Fibroblast of skin of left biceps (primary cell): Measurements from ENCODE around the gene POLR2J2.
"Not testable (repeated sequence)": the region's sequence is repeated elsewhere in the genome, so short reads cannot be mapped to it uniquely, and the experiment has no call there.

Source experiments
- DNase-seq, 2 experiments: peaks; one replicate each; pipeline ENCODE4 v3.0.0-alpha.2; 2013; ENCODE audit warnings: low read depth in 2 of 2

The POLR2J2 gene

GRCh38 chr7:102671166-102671955 is at the start of gene POLR2J2:
Gene POLR2J2 (minus strand): TSS chr7:102671663. CDS start chr7:102671601, 62 bp downstream.
- DNase-seq, result not testable (repeated sequence)

DNA sequence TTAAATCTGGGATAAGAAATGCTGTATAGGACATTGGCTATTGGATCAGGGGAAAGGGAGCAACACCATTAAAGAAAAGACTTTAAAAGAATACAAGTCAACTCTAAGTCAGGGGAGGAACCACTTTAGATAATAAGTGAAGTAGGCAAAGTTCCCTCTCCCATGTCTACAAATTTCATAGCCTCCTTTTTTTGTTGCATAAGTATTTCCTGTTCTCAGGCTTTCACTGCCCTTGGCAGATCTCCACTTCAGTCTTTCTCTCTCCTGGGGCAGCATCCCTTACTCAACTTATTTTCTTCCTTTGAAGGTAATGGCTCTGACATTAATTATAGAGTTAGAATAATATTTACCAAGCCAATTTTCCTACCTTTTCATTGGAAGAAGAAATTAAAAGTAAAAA is 47.0 kb upstream of the POLR2J2 start:
- DNase-seq, result peak in 1 of 2 experiments; percentile 19

DNA sequence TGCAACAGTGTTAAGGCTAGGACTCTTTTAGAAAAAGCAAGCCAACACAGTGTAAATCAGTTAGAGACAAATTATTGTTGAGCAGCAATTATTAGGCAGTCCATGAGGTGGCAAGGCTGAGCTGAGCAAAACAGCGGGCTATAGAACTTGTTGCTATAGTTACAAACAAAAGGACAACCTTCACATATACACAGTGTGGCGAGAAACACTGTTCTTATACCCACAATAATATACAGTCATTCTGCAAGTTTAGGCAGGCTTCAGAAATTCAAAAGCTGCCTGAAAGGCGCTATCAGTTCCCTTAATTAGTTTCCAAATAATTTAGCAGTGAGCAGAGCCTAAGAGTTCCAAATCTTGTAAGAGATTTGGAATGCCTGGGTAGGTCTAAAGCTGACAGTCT is 44.3 kb upstream of the POLR2J2 start:
- not testable (repeated sequence) for DNase-seq

GRCh38 chr7:102714774-102715522 is 43.5 kb upstream of the POLR2J2 start:
- DNase-seq, result not testable (repeated sequence)

DNA sequence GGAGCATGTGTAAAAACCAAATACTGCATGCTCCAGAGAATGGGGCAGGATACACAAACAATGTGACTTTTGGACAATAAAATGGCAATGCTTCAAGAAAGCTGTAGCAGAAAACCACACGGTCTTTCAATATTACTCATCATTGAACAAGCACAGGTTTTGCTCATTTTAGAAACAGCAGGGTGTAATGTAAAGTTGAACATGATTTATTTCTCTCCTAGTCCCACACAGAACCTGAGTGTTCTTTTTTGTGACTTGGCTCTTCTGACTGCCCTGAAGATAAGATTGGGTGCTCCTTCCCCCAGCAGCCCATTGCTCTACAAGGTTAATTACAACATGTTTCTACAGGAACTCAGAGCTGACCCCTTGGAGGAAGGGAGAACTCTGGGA is 42.2 kb upstream of the POLR2J2 start:
- not testable (repeated sequence) for DNase-seq

- not testable (repeated sequence) for DNase-seq
Observed at GRCh38 chr7:102713011-102713690, 41.7 kb upstream of the POLR2J2 start.

DNA sequence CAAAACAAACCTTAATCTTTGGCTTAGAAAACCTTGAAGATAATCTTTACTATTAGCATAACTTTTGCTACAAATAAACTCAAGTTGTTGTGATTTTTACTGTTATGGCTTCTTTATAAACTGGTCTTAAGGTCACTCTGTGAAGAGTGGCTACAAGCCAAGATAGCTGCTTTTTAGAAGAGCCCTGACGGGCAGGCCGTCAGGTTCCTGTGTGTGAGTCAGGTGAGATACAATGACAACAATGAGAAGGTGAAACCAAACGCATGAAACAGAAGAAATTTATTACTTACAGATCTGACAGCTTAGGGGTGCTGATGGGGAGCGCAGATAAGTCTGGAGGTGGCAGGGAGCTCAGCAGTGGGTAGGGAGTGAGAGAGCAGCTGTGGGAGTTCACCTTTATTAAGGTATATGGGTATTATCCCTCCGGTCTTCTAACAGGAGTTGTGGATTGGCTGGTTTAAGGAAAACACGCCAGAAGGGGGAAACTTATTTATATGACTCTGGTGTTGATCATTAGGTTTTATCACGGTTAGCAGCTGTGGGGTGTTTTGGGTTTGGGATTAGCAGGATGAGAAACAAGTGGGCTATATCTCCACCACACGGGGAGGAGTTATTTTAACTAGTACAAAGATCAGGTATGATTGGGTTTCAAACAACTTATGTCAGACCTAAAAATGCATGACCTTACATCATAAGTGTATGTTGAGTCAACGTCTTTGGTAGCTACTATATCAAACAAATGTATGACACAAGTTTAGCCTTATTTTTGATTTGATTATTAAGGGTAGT is 27.7 kb upstream of the POLR2J2 start:
- DNase-seq, result not testable (repeated sequence)

DNA sequence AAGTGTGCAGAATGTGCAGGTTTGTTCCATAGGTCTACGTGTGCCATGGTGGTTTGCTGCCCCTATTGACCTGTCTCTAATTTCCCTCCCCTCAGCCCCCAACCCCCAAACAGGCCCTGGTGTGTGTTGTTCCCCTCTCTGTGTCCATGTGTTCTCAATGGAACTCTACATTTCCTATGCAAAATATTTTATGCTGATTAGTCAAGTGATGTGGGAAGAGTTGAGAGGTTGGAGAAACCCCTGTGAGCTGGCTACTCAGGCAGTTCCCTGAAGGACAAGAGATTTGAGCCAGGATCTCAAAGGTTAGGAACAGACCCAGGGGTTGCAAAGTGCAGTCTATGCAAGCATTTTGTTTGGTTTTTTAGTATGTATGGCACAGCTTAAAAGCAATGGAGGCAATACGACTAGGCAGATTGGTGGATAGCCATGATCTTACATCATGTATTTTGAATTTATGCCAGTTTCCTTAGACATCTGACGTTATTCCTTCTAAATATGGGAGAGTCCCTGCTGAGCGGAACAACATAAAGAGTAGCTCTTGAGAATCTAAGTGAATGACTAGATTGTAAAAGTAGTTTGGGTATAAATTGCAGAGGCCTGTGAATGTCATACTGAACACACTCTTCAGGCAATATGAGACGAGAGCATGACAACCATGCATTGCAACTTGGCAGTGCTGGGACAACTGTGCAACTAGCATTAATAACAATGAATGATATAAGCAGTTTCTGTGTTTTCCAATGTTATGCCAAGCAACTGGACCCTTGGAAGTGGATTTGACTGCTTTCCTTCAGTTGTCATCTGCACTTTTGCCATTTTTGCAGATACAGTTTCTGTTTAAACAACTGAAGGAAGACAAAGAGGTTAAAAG is 26.4 kb upstream of the POLR2J2 start:
- not testable (repeated sequence) for DNase-seq

- DNase-seq, result not testable (repeated sequence)
Observed at GRCh38 chr7:102696009-102696408, 24.5 kb upstream of the POLR2J2 start.

DNA sequence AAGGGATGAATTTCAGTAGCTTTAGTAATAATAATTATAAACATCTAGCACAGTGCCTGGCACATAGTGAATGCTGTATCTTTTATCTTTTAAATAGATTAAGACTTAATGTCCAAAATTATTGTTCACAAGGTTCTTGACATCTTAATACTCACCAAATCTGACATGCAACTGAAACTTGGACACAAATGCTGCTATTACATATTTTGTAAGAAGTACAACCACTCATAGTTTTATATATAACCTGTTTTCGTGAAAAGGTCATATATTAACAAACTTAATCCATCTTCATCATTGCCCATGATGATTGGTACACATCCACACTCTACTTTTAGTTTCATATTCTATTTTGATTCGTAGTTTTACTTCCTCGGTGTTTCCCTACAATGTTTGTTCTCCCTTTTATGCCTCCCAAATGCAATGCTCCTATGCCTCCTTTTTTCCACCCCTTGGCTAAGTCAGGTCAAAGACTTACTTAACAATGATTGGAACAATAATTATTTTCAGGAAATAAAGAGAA is 23.6 kb upstream of the POLR2J2 start:
- not testable (repeated sequence) for DNase-seq

DNA sequence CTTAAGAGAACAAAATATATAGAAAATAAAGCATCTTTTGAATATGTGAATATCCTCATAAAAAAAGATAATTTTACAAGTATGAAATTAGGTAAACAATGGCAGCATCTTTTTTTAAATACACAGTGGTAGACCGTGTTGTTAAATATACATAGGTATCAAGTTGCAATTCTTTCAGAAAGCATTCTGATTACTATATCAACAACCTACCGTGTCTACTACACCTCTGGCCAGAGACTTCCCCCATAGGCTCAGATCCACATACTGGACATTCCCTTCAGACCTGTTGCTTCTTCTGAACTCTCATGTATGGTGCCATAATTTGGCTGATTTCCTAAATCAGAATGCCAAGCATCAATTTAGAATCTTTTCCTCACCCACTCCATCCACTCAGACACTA is 22.5 kb upstream of the POLR2J2 start:
- not testable (repeated sequence) for DNase-seq

GRCh38 chr7:102690602-102691001 is 19.1 kb upstream of the POLR2J2 start:
- not testable (repeated sequence) for DNase-seq

- not testable (repeated sequence) for DNase-seq
Observed at GRCh38 chr7:102689436-102690282, 18.2 kb upstream of the POLR2J2 start.

- not testable (repeated sequence) for DNase-seq
Observed at GRCh38 chr7:102688299-102689036, 17.0 kb upstream of the POLR2J2 start.

- DNase-seq, result not testable (repeated sequence)
Observed at GRCh38 chr7:102682560-102682959, 11.1 kb upstream of the POLR2J2 start.

DNA sequence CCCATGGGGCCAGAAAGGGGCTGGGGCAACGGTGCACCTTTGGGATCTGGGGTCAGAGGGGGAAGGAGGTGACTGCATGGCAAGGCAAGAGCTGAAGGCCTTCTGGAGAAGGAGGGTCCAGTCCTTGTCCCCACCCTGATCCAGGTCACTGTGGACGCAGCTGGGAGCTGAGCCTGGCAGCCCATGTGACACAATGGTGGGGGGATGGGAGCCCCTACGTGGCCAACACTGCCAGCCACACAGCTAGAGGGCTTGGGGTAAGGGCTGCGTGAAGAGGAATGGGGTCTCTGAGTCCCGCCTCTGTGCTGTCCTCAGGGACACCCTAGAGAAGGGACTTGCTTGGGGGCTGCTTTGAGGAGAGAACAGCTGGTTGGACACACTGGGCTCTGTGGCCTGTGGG is 9.3 kb upstream of the POLR2J2 start:
- DNase-seq, result not testable (repeated sequence)

GRCh38 chr7:102675545-102675944 is 4.1 kb upstream of the POLR2J2 start:
- DNase-seq, result not testable (repeated sequence)

GRCh38 chr7:102673447-102674067 is 2.1 kb upstream of the POLR2J2 start:
- DNase-seq, result not testable (repeated sequence)
